H1 (cell line): Measurements from ENCODE around the gene CEP85L. TPM values are rescaled to one million over a fixed set of nuclear protein-coding genes. Genes with fewer than 3 reads are reported as not detected.

Experiments
- CTCF ChIA-PET: fragments of 300-600 bp; sonication (Branson Sonifier 250); formaldehyde crosslinking; loops from one replicate; lab custom pipeline; 2021; ENCODE audit not compliant: partially characterized antibody; lab: Charles Lee
- POLR2A ChIA-PET: fragments of 300-600 bp; sonication (Branson Sonifier 250); formaldehyde crosslinking; loops from one replicate; lab custom pipeline; 2021; ENCODE audit warnings: inconsistent platforms; ENCODE audit not compliant: partially characterized antibody; lab: Charles Lee
- DNase-seq, 2 experiments: peaks; one replicate each; pipeline versions ENCODE4 v3.0.0 to v3.0.0-alpha.2; 2010 to 2022; ENCODE audit warnings: low spot score in 2 of 2, low read depth in 1 of 2, mixed read lengths in 1 of 2
- FAIRE-seq: peaks from 2 replicates; lab custom pipeline; 2011; peaks lifted over from hg19 to GRCh38; lab: Jason Lieb, UNC
- H2AFZ ChIP-seq: 2 replicates; pipeline ENCODE4 v1.8.1; 2012; ENCODE audit warnings: low read length, inconsistent platforms
- H2AK5ac ChIP-seq: 2 replicates; pipeline ENCODE4 v1.6.1; 2013; ENCODE audit warnings: low read depth, low read length
- H2BK120ac ChIP-seq: replicated peaks from 2 replicates; pipeline ENCODE3; 2013; ENCODE audit warnings: low read depth, low read length, inconsistent platforms
- H2BK12ac ChIP-seq: 2 replicates; pipeline ENCODE4 v1.6.1; 2013; ENCODE audit warnings: low read depth, low read length
- H2BK15ac ChIP-seq: 2 replicates; pipeline ENCODE4 v1.6.1; 2013; ENCODE audit warnings: low read length
- H2BK20ac ChIP-seq: 2 replicates; pipeline ENCODE4 v1.6.1; 2013; ENCODE audit warnings: low read length
- H2BK5ac ChIP-seq: 2 replicates; pipeline ENCODE4 v1.6.1; 2013; ENCODE audit warnings: low read depth, low read length
- H3K14ac ChIP-seq: 2 replicates; pipeline ENCODE4 v1.6.1; 2013; ENCODE audit warnings: inconsistent platforms; ENCODE audit not compliant: insufficient read length
- H3K18ac ChIP-seq: 2 replicates; pipeline ENCODE4 v1.6.1; 2013; ENCODE audit warnings: low read length; ENCODE audit errors: extremely low read depth
- H3K23ac ChIP-seq: 2 replicates; pipeline ENCODE4 v1.6.1; 2013; ENCODE audit warnings: inconsistent platforms; ENCODE audit not compliant: insufficient read length
- H3K23me2 ChIP-seq: 2 replicates; pipeline ENCODE4 v1.6.1; 2013; ENCODE audit warnings: low read depth, low read length
- H3K27ac ChIP-seq: 2 replicates; pipeline ENCODE4 v1.6.1; 2011; ENCODE audit warnings: low read depth, low read length, inconsistent platforms
- H3K27me3 ChIP-seq, 4 experiments: replicated peaks in 1 of 4; 1 replicate in 1 of 4; 2 replicates in 3 of 4; pipeline versions ENCODE4 v1.6.1 to v1.8.1; 2011 to 2013; ENCODE audit warnings: low read length in 3 of 4, mild to moderate bottlenecking in 3 of 4, inconsistent platforms in 2 of 4, mixed read lengths in 2 of 4, moderate library complexity in 1 of 4; ENCODE audit not compliant: control insufficient read depth in 3 of 4, insufficient read depth in 3 of 4; ENCODE audit errors: extremely low read depth in 1 of 4
- H3K36me3 ChIP-seq, 4 experiments: 2 replicates each; pipeline versions ENCODE4 v1.6.1 to v1.8.1; 2011 to 2013; ENCODE audit warnings: mild to moderate bottlenecking in 4 of 4, low read length in 3 of 4, moderate library complexity in 2 of 4, control low read depth in 1 of 4, inconsistent platforms in 1 of 4; ENCODE audit not compliant: insufficient read depth in 4 of 4, control insufficient read depth in 2 of 4
- H3K4ac ChIP-seq: replicated peaks from 2 replicates; pipeline ENCODE3; 2013; ENCODE audit warnings: low read length, low read depth, mixed read lengths, inconsistent platforms; ENCODE audit not compliant: insufficient read length
- H3K4me1 ChIP-seq, 4 experiments: replicated peaks in 1 of 4; 1 replicate in 1 of 4; 2 replicates in 3 of 4; pipeline versions ENCODE4 v1.6.1 to v1.8.1; 2011 to 2013; ENCODE audit warnings: low read length in 3 of 4, inconsistent platforms in 2 of 4, mixed read lengths in 1 of 4; ENCODE audit not compliant: insufficient read depth in 4 of 4, control insufficient read depth in 3 of 4
- H3K4me2 ChIP-seq, 2 experiments: 2 replicates each; pipeline versions ENCODE4 v1.6.1 to v1.8.1; 2011 to 2013; ENCODE audit warnings: low read depth in 2 of 2, low read length in 2 of 2, control low read depth in 1 of 2, inconsistent platforms in 1 of 2, mild to moderate bottlenecking in 1 of 2; ENCODE audit not compliant: insufficient read depth in 1 of 2
- H3K4me3 ChIP-seq, 4 experiments: fragments of 200-600, 300-600 bp in 1 of 4; sonication (generic), shearing (Covaris generic), sonication (Bioruptor Twin) in 1 of 4; 2 replicates each; pipeline versions ENCODE4 v1.5.1 to v1.8.1; 2011 to 2016; ENCODE audit warnings: low read length in 4 of 4, low read depth in 3 of 4, control low read depth in 2 of 4, inconsistent platforms in 2 of 4, mild to moderate bottlenecking in 2 of 4, mixed read lengths in 1 of 4, moderate library complexity in 1 of 4; ENCODE audit not compliant: insufficient read depth in 2 of 4; ENCODE audit errors: extremely low read depth in 1 of 4
- H3K56ac ChIP-seq: replicated peaks from 2 replicates; pipeline ENCODE3; 2013; ENCODE audit warnings: low read depth, mild to moderate bottlenecking, mixed read lengths, low read length, inconsistent platforms; ENCODE audit not compliant: insufficient read length
- H3K79me1 ChIP-seq: 2 replicates; pipeline ENCODE4 v1.6.1; 2013; ENCODE audit warnings: low read depth, low read length, control low read depth
- H3K79me2 ChIP-seq, 2 experiments: 2 replicates each; pipeline versions ENCODE4 v1.6.1 to v1.8.1; 2012 to 2013; ENCODE audit warnings: low read length in 2 of 2, mild to moderate bottlenecking in 2 of 2, inconsistent platforms in 1 of 2; ENCODE audit not compliant: insufficient read depth in 2 of 2, control insufficient read depth in 1 of 2
- H3K9ac ChIP-seq, 4 experiments: replicated peaks in 1 of 4; 1 replicate in 1 of 4; 2 replicates in 3 of 4; pipeline versions ENCODE4 v1.6.1 to v1.8.1; 2011 to 2013; ENCODE audit warnings: low read depth in 3 of 4, low read length in 3 of 4, control low read depth in 2 of 4, mild to moderate bottlenecking in 2 of 4, moderate library complexity in 2 of 4, inconsistent platforms in 1 of 4; ENCODE audit errors: extremely low read depth in 1 of 4
- H3K9me3 ChIP-seq, 2 experiments: 2 replicates each; pipeline versions ENCODE4 v1.6.1 to v1.8.1; 2012 to 2013; ENCODE audit warnings: mild to moderate bottlenecking in 2 of 2, moderate library complexity in 2 of 2, control low read depth in 1 of 2, inconsistent platforms in 1 of 2, low read depth in 1 of 2, low read length in 1 of 2, mixed read lengths in 1 of 2; ENCODE audit not compliant: insufficient read depth in 2 of 2
- H4K20me1 ChIP-seq, 2 experiments: replicated peaks in 1 of 2; 2 replicates each; pipeline versions ENCODE3 to v1.8.1; 2011 to 2013; ENCODE audit warnings: inconsistent platforms in 2 of 2, low read length in 2 of 2, mild to moderate bottlenecking in 1 of 2; ENCODE audit not compliant: insufficient read depth in 2 of 2, control insufficient read depth in 1 of 2
- H4K5ac ChIP-seq: 2 replicates; pipeline ENCODE4 v1.6.1; 2013; ENCODE audit warnings: low read length, low read depth, mixed read lengths, inconsistent platforms; ENCODE audit not compliant: insufficient read length
- H4K8ac ChIP-seq: 2 replicates; pipeline ENCODE4 v1.8.0; 2013; ENCODE audit warnings: mild to moderate bottlenecking, moderate library complexity, low read length, inconsistent platforms; ENCODE audit not compliant: insufficient read depth; ENCODE audit errors: extremely low read depth
- H4K91ac ChIP-seq: replicated peaks from 2 replicates; pipeline ENCODE3; 2013; ENCODE audit warnings: low read length, mixed read lengths, inconsistent platforms; ENCODE audit not compliant: insufficient read length
- FOSL1 ChIP-seq: IDR thresholded peaks from 2 replicates; pipeline ENCODE4 v1.6.1; 2011; ENCODE audit warnings: mild to moderate bottlenecking, low read depth, low read length, moderate library complexity; ENCODE audit not compliant: insufficient read depth
- KDM5A ChIP-seq: fragments of 200-600 bp; IDR thresholded peaks from 2 replicates; pipeline ENCODE4 v1.7.1; 2012; ENCODE audit warnings: mild to moderate bottlenecking, low read length, inconsistent platforms, mixed read lengths
- NRF1 ChIP-seq: IDR thresholded peaks from 2 replicates; pipeline ENCODE4 v1.6.1; 2011; ENCODE audit warnings: mild to moderate bottlenecking, low read depth, low read length, improper control_type of control experiment
- POLR2AphosphoS5 ChIP-seq: IDR thresholded peaks from 2 replicates; pipeline ENCODE4 v1.6.1; 2011; ENCODE audit warnings: low read depth, low read length
- TAF7 ChIP-seq: optimal IDR thresholded peaks from 2 replicates; pipeline ENCODE3; 2011; ENCODE audit warnings: low read depth, mild to moderate bottlenecking, inconsistent platforms, low read length, moderate library complexity, borderline replicate concordance
- WGBS, 2 experiments: shearing (Covaris generic) in 1 of 2; methylation state at CpG; one replicate each; pipeline versions ENCODE4 v1.1.6 to v1.1.7; 2013 to 2015; ENCODE audit warnings: low lambda C conversion rate in 2 of 2, mixed read lengths in 2 of 2, inconsistent platforms in 1 of 2, low coverage in 1 of 2, missing lambda C conversion rate in 1 of 2; ENCODE audit not compliant: insufficient replicate concordance in 2 of 2, insufficient coverage in 1 of 2, insufficient read length in 1 of 2; ENCODE audit errors: extremely low coverage in 1 of 2, missing lambda C conversion rate in 1 of 2; 5-methylcytosine and 5-hydroxymethylcytosine counted together
- polyA plus RNA-seq, 7 experiments: library from polyadenylated mRNA; depleted of rRNA in 3 of 7; stranded (reverse) in 5 of 7; unstranded in 2 of 7; fragments of >200 nt in 5 of 7; fragments of 200-250 nt in 2 of 7; gene quantifications; 1 replicate in 5 of 7; 2 replicates in 1 of 7; 4 replicates in 1 of 7; pipeline versions ENCODE4 v1.2.1 to v1.2.3, GENCODE V29; 2011 to 2013; ENCODE audit warnings: missing spikeins in 2 of 7, mixed read lengths in 2 of 7
- total RNA-seq: library from RNA; stranded (reverse); fragmentation: NEBNext Ultra II Directional; extraction: Animal tissue kit (Norgen Biotek cat#: 25700); gene quantifications from 2 replicates; pipeline ENCODE4 v1.2.1, GENCODE V29; 2021
- TF ChIP-seq, protein P1 (sequence below): IDR thresholded peaks from 2 replicates; pipeline ENCODE4 v1.6.1; 2011; ENCODE audit warnings: low read depth, mild to moderate bottlenecking, low read length; ENCODE audit not compliant: insufficient read depth
- TF ChIP-seq, protein P2 (sequence below): IDR thresholded peaks from 2 replicates; pipeline ENCODE4 v1.6.1; 2012; ENCODE audit warnings: low read length, inconsistent platforms

The CEP85L gene
- total and polyA plus RNA-seq, 2 of the 8 experiments (the other 6 are each of a cell fraction or from before 2014, with no cell fraction given) = 3.2 to 27.6 TPM

DNA sequence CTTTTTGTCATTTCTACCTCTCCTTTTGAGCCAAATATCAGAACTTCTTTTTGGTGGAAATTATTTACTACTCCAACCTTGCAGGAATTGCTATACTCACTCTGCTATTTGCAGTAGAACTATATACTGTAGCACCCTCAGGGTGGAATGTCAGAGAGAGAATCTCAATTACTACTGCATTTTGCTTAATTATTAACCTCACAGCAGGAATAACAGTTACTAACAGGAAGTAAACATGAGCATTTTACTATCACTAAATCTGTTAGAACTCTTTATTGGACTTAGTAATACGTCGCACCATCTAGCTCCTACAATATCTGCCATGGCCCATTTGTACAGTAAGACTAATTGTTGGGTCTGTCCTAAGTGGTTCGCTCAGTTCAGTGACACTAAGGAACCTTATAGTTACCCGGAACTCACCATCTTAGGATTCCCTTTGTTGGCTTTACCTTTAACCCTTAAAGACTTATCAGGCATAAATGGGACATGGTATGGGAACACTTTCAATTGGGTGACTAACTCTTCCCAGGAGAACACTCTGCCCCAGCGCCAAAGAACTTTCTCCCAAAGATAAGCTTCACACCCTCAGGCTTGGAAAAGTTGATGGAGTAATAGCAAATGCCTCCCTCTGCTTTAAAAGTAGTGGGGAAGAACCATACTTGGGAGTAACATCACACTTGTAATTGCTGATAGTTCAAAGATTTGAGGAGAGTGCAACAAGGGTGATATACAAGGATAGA lies 64.5 kb downstream of the CEP85L start:
- peaks cover 0 to 1% of the 10 kb centered on the region in 2 experiments for H4K20me1 ChIP-seq
- TF ChIP-seq, protein P1, sequence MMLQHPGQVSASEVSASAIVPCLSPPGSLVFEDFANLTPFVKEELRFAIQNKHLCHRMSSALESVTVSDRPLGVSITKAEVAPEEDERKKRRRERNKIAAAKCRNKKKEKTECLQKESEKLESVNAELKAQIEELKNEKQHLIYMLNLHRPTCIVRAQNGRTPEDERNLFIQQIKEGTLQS = no peak
- no peak for TF ChIP-seq KDM5A
- no peak for TF ChIP-seq NRF1
- TF ChIP-seq, protein P2, sequence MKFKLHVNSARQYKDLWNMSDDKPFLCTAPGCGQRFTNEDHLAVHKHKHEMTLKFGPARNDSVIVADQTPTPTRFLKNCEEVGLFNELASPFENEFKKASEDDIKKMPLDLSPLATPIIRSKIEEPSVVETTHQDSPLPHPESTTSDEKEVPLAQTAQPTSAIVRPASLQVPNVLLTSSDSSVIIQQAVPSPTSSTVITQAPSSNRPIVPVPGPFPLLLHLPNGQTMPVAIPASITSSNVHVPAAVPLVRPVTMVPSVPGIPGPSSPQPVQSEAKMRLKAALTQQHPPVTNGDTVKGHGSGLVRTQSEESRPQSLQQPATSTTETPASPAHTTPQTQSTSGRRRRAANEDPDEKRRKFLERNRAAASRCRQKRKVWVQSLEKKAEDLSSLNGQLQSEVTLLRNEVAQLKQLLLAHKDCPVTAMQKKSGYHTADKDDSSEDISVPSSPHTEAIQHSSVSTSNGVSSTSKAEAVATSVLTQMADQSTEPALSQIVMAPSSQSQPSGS = no peak
- no peak for TF ChIP-seq POLR2AphosphoS5
- TF ChIP-seq TAF7 = no peak
- no peak for TF ChIP-seq FOSL1
- no peak overlapping the region for H3K27ac ChIP-seq
- no peak overlapping the region for H2BK12ac ChIP-seq
- H4K8ac ChIP-seq = no peak overlapping the region
- H2AFZ ChIP-seq = no peak overlapping the region
- no peak overlapping the region for H3K9ac ChIP-seq
- no peaks in the 10 kb centered on the region for H3K27me3 ChIP-seq
- no peak overlapping the region for H3K18ac ChIP-seq
- no peak overlapping the region for H4K91ac ChIP-seq
- no peak overlapping the region for H3K14ac ChIP-seq
- H3K36me3 ChIP-seq = no peaks in the 10 kb centered on the region; a peak in 1 of 8 replicates
- ChIA-PET POLR2A (no interaction called here), CTCF (interaction anchor here (1.2 kb wide), 1 partner anchor 611 kb away, joined by 3 read pairs; no protein-coding TSS in a partner anchor)
- no peaks in the 10 kb centered on the region; the same call in 1 of the 2 replicates for H3K23me2 ChIP-seq
- no peak overlapping the region for H2BK120ac ChIP-seq
- no peaks in the 10 kb centered on the region for H3K9me3 ChIP-seq
- no peak for FAIRE-seq
- no peak overlapping the region for H2BK15ac ChIP-seq
- H2BK20ac ChIP-seq = no peak overlapping the region
- no peak overlapping the region for H3K4me3 ChIP-seq
- no peak overlapping the region for H4K5ac ChIP-seq
- WGBS, 2 experiments = 95% methylated on average over 5 of the region's 5 CpGs; no CpG with 5 or more reads in 1 of the 2 experiments
- no peak overlapping the region for H3K4ac ChIP-seq
- no peak overlapping the region for H2BK5ac ChIP-seq
- H3K4me2 ChIP-seq = no peak overlapping the region
- peaks cover 0 to 2% (median 0%) of the 10 kb centered on the region in 4 experiments; a peak in 2 of 7 replicates for H3K4me1 ChIP-seq
- no peak overlapping the region for H2AK5ac ChIP-seq
- H3K23ac ChIP-seq = no peak overlapping the region
- H3K56ac ChIP-seq = no peak overlapping the region
- DNase-seq = no peak
- no peaks in the 10 kb centered on the region; a peak in 1 of 4 replicates for H3K79me2 ChIP-seq
- H3K79me1 ChIP-seq = no peaks in the 10 kb centered on the region
